Epidermal melanocyte (primary cell): ENCODE results near the gene ATP6V1E1.
"Not testable (repeated sequence)": the region's sequence is repeated elsewhere in the genome, so short reads cannot be mapped to it uniquely, and the experiment has no call there.

Experiments used
- DNase-seq: peaks from one replicate; pipeline ENCODE4 v3.0.0; 2011; ENCODE audit warnings: low spot score; ENCODE audit not compliant: insufficient read length

ATP6V1E1 gene

DNA sequence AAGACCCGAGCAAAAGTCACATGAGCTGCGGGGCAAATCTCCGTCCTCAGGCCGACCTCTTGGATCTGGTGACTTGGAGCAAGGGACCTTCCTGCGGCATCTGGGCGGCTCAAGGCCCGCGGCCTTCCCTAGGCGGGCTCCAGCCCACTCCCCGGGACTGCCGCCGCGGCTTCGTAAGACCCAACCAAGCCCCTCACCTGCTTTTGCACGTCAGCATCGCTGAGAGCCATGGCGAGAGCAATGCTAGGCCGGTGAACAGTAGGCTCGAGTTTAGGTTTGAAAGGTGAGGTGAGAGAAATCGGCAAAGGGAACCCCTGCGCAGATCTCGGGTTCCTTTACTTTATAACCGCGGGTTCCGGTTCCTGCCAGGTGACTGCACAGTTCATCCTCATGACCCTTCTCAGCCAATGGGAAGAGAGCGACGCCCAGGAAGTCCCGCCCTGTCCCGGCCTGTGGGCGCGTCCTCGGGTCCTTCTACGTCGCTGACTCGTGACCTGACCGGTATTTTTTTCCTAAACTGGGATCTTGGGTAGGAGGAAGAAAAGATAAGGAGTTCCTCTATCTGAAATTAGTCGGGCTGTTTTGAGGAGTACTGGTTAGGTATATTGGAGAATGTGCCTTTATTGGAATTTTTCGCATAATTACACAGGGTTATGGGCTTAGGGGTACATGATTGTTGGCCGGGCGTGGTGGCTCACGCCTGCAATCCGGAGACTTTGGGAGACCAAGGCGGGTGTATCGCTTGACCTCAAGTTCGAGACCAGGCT is at the start of gene ATP6V1E1:
ATP6V1E1 (minus strand) TSS at position 344 of the 767 bp plus-strand sequence; CDS start at position 230, 114 bp downstream.
- DNase-seq, result peak; percentile 94

- no peak for DNase-seq
Observed at GRCh38 chr22:17675584-17675983, 47.0 kb upstream of the ATP6V1E1 start.

GRCh38 chr22:17674152-17674551 is 45.6 kb upstream of the ATP6V1E1 start:
- no peak for DNase-seq

DNA sequence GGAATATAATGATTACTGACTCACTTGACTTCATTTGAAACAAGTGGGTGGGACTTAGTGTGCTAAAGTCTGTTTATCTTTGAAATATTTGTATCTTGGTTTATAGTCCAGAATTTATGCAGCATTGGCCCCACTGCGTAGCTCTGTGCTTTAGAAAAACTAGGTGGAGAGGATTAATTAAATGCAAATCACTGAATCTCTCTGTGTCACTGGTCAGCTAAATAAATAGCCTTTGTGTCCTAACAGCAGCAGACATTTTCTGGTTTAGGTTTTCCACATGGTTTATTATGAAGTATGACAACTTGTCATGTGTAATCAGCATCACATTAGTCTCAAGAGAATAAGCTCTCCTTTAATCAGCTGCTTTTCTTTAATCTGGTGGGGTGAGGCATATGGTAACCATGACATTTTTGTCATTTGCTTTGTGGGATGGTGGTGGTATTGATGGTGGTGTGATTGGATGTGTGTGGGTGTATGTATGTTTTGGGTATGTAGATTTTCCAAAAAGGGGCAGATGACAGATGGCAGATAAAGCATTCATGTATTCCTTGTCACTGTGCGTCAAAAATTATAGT is 44.0 kb upstream of the ATP6V1E1 start:
- DNase-seq, result no peak

DNA sequence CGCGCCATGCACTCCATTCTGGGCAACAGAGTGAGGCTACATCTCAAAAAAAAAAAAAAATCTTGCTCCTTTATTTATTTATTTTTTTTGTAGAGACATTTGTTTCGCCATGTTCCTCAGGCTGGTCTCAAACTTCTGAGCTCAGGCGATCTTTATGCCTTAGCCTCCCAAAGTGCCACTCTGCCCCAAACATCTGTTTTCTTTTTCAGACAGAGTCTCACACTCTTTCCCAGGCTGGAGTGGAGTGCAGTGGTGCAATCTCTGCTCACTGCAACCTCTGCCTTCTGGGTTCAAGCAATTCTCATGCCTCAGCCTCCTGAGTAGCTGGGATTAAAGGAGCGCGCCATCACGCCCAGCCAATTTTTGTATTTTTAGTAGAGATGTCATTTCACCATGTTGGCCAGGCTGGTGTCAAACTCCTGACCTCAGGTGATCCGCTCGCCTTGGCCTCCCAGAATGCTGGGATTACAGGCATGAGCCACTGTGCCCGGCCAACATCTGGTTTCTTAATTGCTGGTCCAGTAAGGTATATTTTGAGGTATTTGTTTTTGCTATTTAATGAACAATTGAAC is 43.1 kb upstream of the ATP6V1E1 start:
- not testable (repeated sequence) for DNase-seq

- no peak for DNase-seq
Observed at GRCh38 chr22:17665854-17666253, 37.3 kb upstream of the ATP6V1E1 start.

- no peak for DNase-seq
Observed at GRCh38 chr22:17665248-17665647, 36.7 kb upstream of the ATP6V1E1 start.

GRCh38 chr22:17664414-17665055 is 36.0 kb upstream of the ATP6V1E1 start:
- DNase-seq, result no peak

DNA sequence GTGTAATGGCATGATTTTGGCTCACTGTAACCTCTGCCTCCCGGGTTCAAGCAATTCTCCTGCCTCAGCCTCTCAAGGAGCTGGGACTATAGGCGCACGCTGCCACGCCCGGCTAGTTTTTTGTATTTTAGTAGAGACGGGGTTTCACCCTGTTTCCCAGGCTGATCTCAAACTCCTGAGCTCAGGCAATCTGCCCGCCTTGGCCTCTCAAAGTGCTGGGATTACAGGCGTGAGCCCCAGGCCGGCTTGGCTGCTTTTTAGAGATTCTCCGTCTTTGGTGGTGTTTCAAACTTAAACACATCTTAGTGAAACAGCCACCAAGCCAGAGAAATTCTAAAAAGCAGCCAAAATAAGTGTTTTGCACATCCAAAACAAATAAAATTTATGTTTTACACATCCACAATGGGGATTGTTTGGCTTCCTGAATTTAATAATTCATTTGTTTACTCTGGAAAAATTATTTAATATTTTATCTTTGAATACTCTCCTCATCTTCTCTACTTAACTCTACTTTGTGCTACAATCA is 28.4 kb upstream of the ATP6V1E1 start:
- DNase-seq, result no peak

- DNase-seq, result no peak
Observed at GRCh38 chr22:17655289-17655688, 26.7 kb upstream of the ATP6V1E1 start.

DNA sequence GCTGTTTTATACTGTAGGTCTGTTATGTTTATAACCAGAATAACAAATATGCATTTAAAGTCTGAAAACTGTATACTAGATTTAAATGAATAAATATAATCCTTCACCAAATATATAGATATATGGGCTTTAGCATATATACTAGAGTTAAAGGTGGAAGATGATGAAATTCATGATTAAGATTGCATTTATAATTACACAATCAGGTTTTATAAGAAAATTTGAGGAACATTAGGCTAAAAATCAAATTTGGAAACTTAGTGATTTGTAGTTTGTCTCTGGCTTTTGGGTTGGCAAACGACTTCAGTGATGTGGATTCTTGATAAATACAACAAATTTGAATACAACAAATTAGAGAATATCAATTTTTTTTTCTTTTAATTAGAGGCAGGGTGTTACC is 20.0 kb upstream of the ATP6V1E1 start:
- DNase-seq, result no peak

DNA sequence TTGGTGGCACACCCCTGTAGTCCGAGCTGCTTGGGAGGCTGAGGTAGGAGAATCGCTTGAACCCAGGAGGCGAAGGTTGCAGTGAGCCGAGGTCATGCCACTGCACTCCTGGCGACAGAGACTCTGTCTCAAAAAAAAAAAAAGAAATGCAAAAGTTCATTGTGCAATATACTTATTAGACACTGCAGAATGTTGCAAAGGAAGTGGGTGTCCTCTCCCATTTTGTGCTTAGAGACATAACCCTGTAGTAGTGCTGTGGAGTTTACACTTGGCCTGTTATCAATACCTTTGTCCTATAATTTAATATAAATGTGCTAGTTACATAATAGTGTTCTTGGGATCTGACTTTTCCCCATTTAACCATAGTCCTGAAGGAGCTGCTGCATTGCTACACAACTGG is 19.4 kb upstream of the ATP6V1E1 start:
- DNase-seq, result no peak

- no peak for DNase-seq
Observed at GRCh38 chr22:17647452-17647851, 18.9 kb upstream of the ATP6V1E1 start.

- DNase-seq, result not testable (repeated sequence)
Observed at GRCh38 chr22:17642357-17642756, 13.8 kb upstream of the ATP6V1E1 start.

DNA sequence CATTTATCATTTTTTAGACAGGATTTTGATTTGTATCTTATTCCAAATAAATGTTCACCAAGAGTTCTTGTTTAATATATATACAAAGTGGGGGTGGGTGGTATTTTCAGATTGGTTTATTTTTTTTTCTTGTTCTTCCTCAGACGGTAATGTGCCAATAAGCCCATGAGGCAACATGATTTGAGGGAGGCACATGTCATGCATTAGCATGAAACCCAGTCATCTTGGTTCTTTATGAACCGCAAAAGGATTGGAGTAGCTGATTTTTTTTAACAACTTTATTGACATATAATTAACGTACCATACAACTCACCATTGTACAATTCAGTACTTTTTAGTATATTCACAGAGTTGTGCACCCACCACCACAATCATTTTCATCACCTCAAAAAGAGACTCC is 12.7 kb upstream of the ATP6V1E1 start:
- DNase-seq, result no peak

GRCh38 chr22:17639247-17639741 is 10.7 kb upstream of the ATP6V1E1 start:
- DNase-seq, result peak; percentile 43

DNA sequence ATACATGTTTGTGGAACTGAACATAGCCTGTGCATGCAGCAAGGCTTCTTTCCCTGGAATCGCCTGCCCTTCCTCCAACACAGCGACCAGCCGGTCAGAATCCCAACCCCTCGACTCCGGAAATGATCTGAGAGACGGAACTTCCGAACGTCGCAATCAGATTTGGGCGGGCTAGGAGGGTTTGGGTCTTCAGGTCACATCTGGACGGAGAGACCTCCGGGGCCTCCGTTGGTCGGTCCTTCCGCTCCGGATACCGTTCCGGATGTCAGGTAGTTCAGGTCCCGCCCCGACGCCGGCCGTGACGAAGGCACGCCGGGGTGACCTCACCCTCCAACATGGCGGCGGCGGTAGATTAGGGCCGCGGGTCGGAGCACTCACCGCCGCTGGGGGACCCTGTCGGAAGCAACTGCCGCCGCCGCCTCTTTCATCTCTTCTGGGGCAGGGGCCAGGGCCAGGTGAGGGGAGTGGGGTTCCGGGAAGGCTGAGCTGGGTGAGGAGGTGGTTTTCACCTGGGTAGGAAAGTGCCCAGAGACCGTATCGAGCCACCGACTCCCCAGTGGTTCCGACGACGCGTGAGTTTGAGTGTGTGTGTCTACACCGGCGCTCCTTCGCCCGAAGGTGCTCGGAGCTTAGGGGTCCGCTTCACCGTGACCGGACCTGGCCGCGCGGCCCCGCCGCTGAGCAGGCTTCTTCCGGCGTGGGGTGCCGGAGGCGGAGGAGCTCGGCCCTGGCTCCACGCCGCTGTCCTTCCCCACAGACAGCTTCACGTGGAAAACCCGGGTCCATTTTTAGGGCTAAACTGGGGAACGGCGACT is 10.1 kb upstream of the ATP6V1E1 start, which contains the start of gene BCL2L13:
BCL2L13 (plus strand) TSS at position 326 of the 815 bp plus-strand sequence. CDS start 16,955 bp downstream, outside the sequence.
- peak; percentile 86 for DNase-seq

DNA sequence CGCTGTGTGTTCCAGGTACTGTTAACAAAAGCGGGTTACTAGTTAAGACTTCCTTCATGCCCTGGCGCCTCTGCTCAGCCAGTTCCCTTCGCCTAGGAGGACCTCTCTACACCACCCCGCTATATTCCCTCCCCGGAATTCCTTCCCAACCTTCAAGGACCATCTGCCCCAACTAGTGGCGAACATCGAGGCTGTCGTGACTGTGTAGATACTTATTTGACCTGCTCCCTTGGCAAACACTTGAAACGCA is 9.6 kb upstream of the ATP6V1E1 start:
- DNase-seq, result peak; percentile 44

GRCh38 chr22:17637490-17638181 is 9.1 kb upstream of the ATP6V1E1 start:
- no peak for DNase-seq

DNA sequence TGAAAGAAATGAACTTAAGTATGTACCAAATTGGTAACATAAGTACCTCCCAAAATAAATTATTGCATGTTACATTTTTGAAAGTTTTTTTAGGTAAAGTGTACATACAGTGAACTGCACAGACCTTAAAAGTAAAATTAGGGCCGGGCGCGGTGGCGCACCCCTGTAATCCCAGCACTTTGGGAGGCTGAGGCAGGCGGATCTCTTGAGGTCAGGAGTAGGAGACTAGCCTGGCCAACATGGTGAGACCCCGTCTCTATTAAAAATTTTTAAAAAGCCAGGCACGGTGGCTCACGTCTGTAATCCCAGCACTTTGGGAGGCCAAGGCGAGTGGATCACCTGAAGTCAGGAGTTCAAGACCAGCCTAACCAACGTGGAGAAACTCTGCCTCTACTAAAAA is 8.3 kb upstream of the ATP6V1E1 start:
- DNase-seq, result not testable (repeated sequence)
